HepG2 (cell line): ENCODE results near the gene SNX6. TPM values are rescaled to one million over a fixed set of nuclear protein-coding genes. Genes with fewer than 3 reads are reported as not detected.

Source experiments
- BHLHE40 ChIP-seq: IDR thresholded peaks from 2 replicates; pipeline ENCODE4 v1.6.1; 2011; ENCODE audit warnings: low read length, improper control_type of control experiment
- GLMP ChIP-seq: sonication (generic); formaldehyde crosslinking; IDR thresholded peaks from 2 replicates; pipeline ENCODE4 v1.9.0; 2021; ENCODE audit warnings: missing genetic modification reagents, mild to moderate bottlenecking, borderline replicate concordance
- GMEB2 ChIP-seq: IDR thresholded peaks from 2 replicates; pipeline ENCODE4 v1.6.1; 2016; ENCODE audit warnings: missing biosample characterization, missing genetic modification reagents, low read depth
- MNT ChIP-seq: fragments of 450-650 bp; IDR thresholded peaks from 2 replicates; pipeline ENCODE4 v1.6.1; 2016
- TEAD3 ChIP-seq: optimal IDR thresholded peaks from 2 replicates; pipeline ENCODE3; 2016; ENCODE audit warnings: borderline replicate concordance
- WIZ ChIP-seq: sonication (generic); formaldehyde crosslinking; IDR thresholded peaks from 2 replicates; pipeline ENCODE4 v1.5.1; 2020; ENCODE audit warnings: mild to moderate bottlenecking, missing genetic modification reagents
- ZC3H13 ChIP-seq: sonication (generic); formaldehyde crosslinking; IDR thresholded peaks from 2 replicates; pipeline ENCODE4 v1.8.1; 2023; ENCODE audit warnings: mild to moderate bottlenecking, missing genetic modification reagents, moderate library complexity
- ZNF619 ChIP-seq: sonication (generic); formaldehyde crosslinking; IDR thresholded peaks from 2 replicates; pipeline ENCODE4 v1.4.0; 2020; ENCODE audit warnings: mild to moderate bottlenecking, missing genetic modification reagents
- ZNF646 ChIP-seq: sonication (generic); formaldehyde crosslinking; IDR thresholded peaks from 2 replicates; pipeline ENCODE4 v1.9.0; 2021; ENCODE audit warnings: mild to moderate bottlenecking, missing genetic modification reagents
- ZNF75D ChIP-seq: sonication (generic); formaldehyde crosslinking; IDR thresholded peaks from 2 replicates; pipeline ENCODE4 v1.8.1; 2023; ENCODE audit warnings: missing genetic modification reagents, mild to moderate bottlenecking, borderline replicate concordance
- ZSCAN5A ChIP-seq: sonication (generic); formaldehyde crosslinking; IDR thresholded peaks from 2 replicates; pipeline ENCODE4 v1.8.0; 2022; ENCODE audit warnings: mild to moderate bottlenecking, missing genetic modification reagents, borderline replicate concordance
- polyA plus RNA-seq, 8 experiments: library from polyadenylated mRNA; depleted of rRNA in 3 of 8; stranded (reverse) in 7 of 8; unstranded in 1 of 8; fragments of >200 nt; fragmentation: Illumina TruSeq in 4 of 8; extraction: Trizol in 4 of 8; gene quantifications; 2 replicates each; pipeline versions ENCODE4 v1.2.1 to v1.2.3, GENCODE V29; 2011 to 2016; ENCODE audit warnings: low read depth in 4 of 8, missing spikeins in 1 of 8, mixed read lengths in 1 of 8; ENCODE audit not compliant: insufficient read depth in 1 of 8
- total RNA-seq, 5 experiments: library from RNA; depleted of rRNA; stranded (reverse); fragments of >200 nt; fragmentation: Illumina TruSeq; extraction: Trizol; gene quantifications; 2 replicates each; pipeline ENCODE4 v1.2.3, GENCODE V29; 2016; ENCODE audit warnings: low read depth in 1 of 5

The SNX6 gene
- total and polyA plus RNA-seq, 2 of the 13 experiments (the other 11 are each of a cell fraction or from before 2014, with no cell fraction given): 92.3 to 169 TPM

- TF ChIP-seq GMEB2 (CRISPR knock-in tag): no peak
- no peak for TF ChIP-seq ZNF646 (CRISPR knock-in tag)
- peak; percentile 65 for TF ChIP-seq TEAD3 (CRISPR knock-in tag)
- no peak for TF ChIP-seq MNT
- peak; percentile 78; the same call in 1 of the 2 replicates for TF ChIP-seq WIZ (CRISPR knock-in tag)
- TF ChIP-seq GLMP (CRISPR knock-in tag): no peak
- no peak; the same call in 1 of the 2 replicates for TF ChIP-seq ZNF75D (CRISPR knock-in tag)
- TF ChIP-seq ZC3H13 (CRISPR knock-in tag): peak; percentile 69; the same call in 1 of the 2 replicates
- TF ChIP-seq ZNF619 (CRISPR knock-in tag): no peak
- no peak; the same call in 1 of the 2 replicates for TF ChIP-seq ZSCAN5A (CRISPR knock-in tag)
- no peak for TF ChIP-seq BHLHE40
These were observed at the start of gene SNX6 (continued) for GRCh38 chr14:34629657-34630529.
